Fibroblast of lung (primary cell): Measurements from ENCODE around the gene CEP97. TPM values are rescaled to one million over a fixed set of nuclear protein-coding genes. Genes with fewer than 3 reads are reported as not detected.

Source experiments
- DNase-seq, 2 donors: peaks; one replicate each; pipeline versions ENCODE4 v3.0.0 to v3.0.0-alpha.2; 2010; ENCODE audit warnings: low read depth in 2 of 2
- H2AFZ ChIP-seq: 2 replicates; pipeline ENCODE4 v1.5.1; 2012; ENCODE audit warnings: low read length, control low read depth, inconsistent platforms
- H3K27ac ChIP-seq: 2 replicates; pipeline ENCODE4 v1.5.1; 2011; ENCODE audit warnings: low read length, control low read depth; ENCODE audit not compliant: insufficient read depth
- H3K27me3 ChIP-seq: 2 replicates; pipeline ENCODE4 v1.5.1; 2011; ENCODE audit warnings: mild to moderate bottlenecking, low read length; ENCODE audit not compliant: control insufficient read depth, insufficient read depth
- H3K36me3 ChIP-seq: 2 replicates; pipeline ENCODE4 v1.5.1; 2011; ENCODE audit warnings: low read length; ENCODE audit not compliant: control insufficient read depth, insufficient read depth
- H3K4me1 ChIP-seq: 2 replicates; pipeline ENCODE4 v1.5.1; 2011; ENCODE audit warnings: low read length; ENCODE audit not compliant: control insufficient read depth, insufficient read depth; ENCODE audit errors: extremely low read depth
- H3K4me2 ChIP-seq: 2 replicates; pipeline ENCODE4 v1.5.1; 2011; ENCODE audit warnings: low read length, control low read depth; ENCODE audit not compliant: insufficient read depth; ENCODE audit errors: extremely low read depth
- H3K4me3 ChIP-seq, 4 experiments: fragments of 200-600 bp in 1 of 4; sonication (generic) in 1 of 4; replicated peaks in 1 of 4; 2 replicates each; pipeline ENCODE4 v1.5.1; 2011 to 2016; ENCODE audit warnings: low read length in 4 of 4, low read depth in 3 of 4, mild to moderate bottlenecking in 3 of 4, control low read depth in 2 of 4, inconsistent platforms in 1 of 4, mixed read lengths in 1 of 4; ENCODE audit not compliant: insufficient read depth in 1 of 4; ENCODE audit errors: control extremely low read depth in 1 of 4
- H3K79me2 ChIP-seq: 2 replicates; pipeline ENCODE4 v1.5.1; 2012; ENCODE audit warnings: mild to moderate bottlenecking, low read length, inconsistent platforms; ENCODE audit not compliant: control insufficient read depth, insufficient read depth
- H3K9ac ChIP-seq: 2 replicates; pipeline ENCODE4 v1.5.1; 2011; ENCODE audit warnings: mild to moderate bottlenecking, low read length, control low read depth; ENCODE audit not compliant: insufficient read depth
- H3K9me3 ChIP-seq: 2 replicates; pipeline ENCODE4 v1.5.1; 2012; ENCODE audit warnings: low read depth, low read length; ENCODE audit not compliant: control insufficient read depth, insufficient read depth
- H4K20me1 ChIP-seq: 2 replicates; pipeline ENCODE4 v1.5.1; 2011; ENCODE audit warnings: low read length; ENCODE audit not compliant: control insufficient read depth, insufficient read depth; ENCODE audit errors: extremely low read depth
- EZH2 ChIP-seq: IDR thresholded peaks from 2 replicates; pipeline ENCODE4 v1.5.1; 2012; ENCODE audit warnings: low read length, control low read depth, mild to moderate bottlenecking; ENCODE audit errors: missing control alignments
- polyA plus RNA-seq, 2 donors: library from polyadenylated mRNA; depleted of rRNA in 1 of 2; stranded (reverse) in 1 of 2; unstranded in 1 of 2; fragments of >200 nt; gene quantifications; 2 replicates each; pipeline ENCODE4 v1.2.1, GENCODE V29; 2011 to 2012; ENCODE audit warnings: missing spikeins in 1 of 2
- total RNA-seq: library from RNA; depleted of rRNA; stranded (reverse); fragments of >200 nt; gene quantifications from 2 replicates; pipeline ENCODE4 v1.2.1, GENCODE V29; 2014
- TF ChIP-seq, protein P1 (sequence below), 2 donors: IDR thresholded peaks in 1 of 2; conservative IDR thresholded peaks in 1 of 2; 1 replicate in 1 of 2; 2 replicates in 1 of 2; pipeline ENCODE4 v1.5.1; 2011 to 2012; ENCODE audit warnings: low read length in 2 of 2, control low read depth in 1 of 2, inconsistent platforms in 1 of 2, low read depth in 1 of 2, mild to moderate bottlenecking in 1 of 2

CEP97 gene
- total and polyA plus RNA-seq, 2 donors (not counting 1 experiment from before 2014, with no cell fraction given) = 2.0 to 10.1 TPM

DNA sequence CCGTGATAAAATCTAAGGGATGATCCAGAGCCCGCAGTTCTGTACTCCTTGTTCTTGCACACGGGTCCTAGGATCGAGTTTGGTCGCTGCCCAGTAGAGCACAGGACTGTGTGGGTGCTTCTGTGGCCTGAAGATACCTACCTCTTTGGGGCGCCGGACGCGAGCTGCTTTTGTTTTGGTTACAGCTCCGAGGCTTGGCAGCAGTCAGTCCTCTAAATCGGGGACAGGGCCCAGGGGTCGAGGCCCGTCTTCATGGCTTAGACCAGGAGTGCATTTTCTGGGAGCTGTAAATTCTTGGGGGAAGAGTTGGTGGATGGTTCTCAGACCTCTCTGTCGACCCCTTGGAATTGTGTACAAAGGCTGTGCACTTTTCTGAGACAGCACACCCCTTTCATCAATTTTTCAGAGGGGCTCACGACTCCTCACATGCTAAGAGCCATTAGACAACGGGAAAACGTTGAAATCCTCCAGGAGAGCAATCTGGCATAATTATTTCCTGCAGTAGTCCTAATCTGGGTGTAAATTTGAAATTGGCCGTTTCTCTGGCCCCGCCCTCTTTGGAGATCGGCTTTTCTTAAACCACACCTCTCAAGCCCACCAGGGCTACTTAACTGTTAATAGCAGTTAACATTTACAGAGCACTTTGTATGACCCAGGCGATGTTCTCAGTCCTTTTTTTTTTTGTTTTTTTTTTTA, 928 bp downstream of the CEP97 start:
- Histone ChIP-seq H3K4me3 (peak overlapping the region; percentile 80 to 98 (median 83)), H4K20me1 (no peaks in the 10 kb centered on the region), H2AFZ (peak overlapping the region; percentile 96), H3K9ac (peak overlapping the region; percentile 73), H3K27ac (peak overlapping the region; percentile 87), H3K36me3 (no peaks in the 10 kb centered on the region), H3K4me2 (peak overlapping the region; percentile 86), H3K9me3 (no peaks in the 10 kb centered on the region), H3K79me2 (peaks cover 19% of the 10 kb centered on the region), H3K27me3 (no peaks in the 10 kb centered on the region), H3K4me1 (no peaks in the 10 kb centered on the region)
- no peak for TF ChIP-seq EZH2
- TF ChIP-seq, protein P1, sequence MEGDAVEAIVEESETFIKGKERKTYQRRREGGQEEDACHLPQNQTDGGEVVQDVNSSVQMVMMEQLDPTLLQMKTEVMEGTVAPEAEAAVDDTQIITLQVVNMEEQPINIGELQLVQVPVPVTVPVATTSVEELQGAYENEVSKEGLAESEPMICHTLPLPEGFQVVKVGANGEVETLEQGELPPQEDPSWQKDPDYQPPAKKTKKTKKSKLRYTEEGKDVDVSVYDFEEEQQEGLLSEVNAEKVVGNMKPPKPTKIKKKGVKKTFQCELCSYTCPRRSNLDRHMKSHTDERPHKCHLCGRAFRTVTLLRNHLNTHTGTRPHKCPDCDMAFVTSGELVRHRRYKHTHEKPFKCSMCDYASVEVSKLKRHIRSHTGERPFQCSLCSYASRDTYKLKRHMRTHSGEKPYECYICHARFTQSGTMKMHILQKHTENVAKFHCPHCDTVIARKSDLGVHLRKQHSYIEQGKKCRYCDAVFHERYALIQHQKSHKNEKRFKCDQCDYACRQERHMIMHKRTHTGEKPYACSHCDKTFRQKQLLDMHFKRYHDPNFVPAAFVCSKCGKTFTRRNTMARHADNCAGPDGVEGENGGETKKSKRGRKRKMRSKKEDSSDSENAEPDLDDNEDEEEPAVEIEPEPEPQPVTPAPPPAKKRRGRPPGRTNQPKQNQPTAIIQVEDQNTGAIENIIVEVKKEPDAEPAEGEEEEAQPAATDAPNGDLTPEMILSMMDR (conservative IDR thresholded peaks at IDR 0.05 in 1 of 2, IDR thresholded peaks at IDR 0.05 in 1 of 2; ENCODE audit: low read depth in 1 of 2, low read length in 2 of 2) = no peak
- peak; percentile 18 to 36 for DNase-seq

DNA sequence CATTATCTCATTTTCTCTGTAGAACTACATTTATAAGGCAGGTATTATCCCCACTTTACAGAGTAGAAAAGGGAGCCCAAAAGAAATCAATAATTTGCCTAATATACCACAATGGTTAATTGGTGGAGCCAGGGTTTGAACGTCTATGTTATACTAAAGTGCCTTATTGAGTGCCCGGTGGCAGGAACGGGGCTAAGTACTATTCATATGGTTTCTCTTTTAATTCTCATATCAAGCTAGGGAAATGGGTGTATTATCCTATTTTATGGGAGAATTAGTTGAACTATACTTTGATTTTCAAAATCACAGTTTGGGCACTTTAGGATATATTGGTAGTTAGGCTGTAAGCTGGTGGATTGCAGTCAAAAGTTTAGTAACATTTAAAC, 1.5 kb downstream of the CEP97 start:
- H3K36me3 ChIP-seq = no peaks in the 10 kb centered on the region
- H3K9me3 ChIP-seq = no peaks in the 10 kb centered on the region
- H3K27me3 ChIP-seq = no peaks in the 10 kb centered on the region
- peak overlapping the region; percentile 80 to 98 (median 83) for H3K4me3 ChIP-seq
- H3K27ac ChIP-seq = peak overlapping the region; percentile 19
- no peak for DNase-seq
- no peaks in the 10 kb centered on the region for H3K4me1 ChIP-seq
- H3K9ac ChIP-seq = no peak overlapping the region
- peaks cover 19% of the 10 kb centered on the region for H3K79me2 ChIP-seq
- H2AFZ ChIP-seq = peak overlapping the region; percentile 48
- no peaks in the 10 kb centered on the region for H4K20me1 ChIP-seq
- H3K4me2 ChIP-seq = peak overlapping the region; percentile 86
- no peak for TF ChIP-seq EZH2
- TF ChIP-seq, protein P1 (conservative IDR thresholded peaks at IDR 0.05 in 1 of 2, IDR thresholded peaks at IDR 0.05 in 1 of 2; ENCODE audit: low read depth in 1 of 2, low read length in 2 of 2) = no peak

DNA sequence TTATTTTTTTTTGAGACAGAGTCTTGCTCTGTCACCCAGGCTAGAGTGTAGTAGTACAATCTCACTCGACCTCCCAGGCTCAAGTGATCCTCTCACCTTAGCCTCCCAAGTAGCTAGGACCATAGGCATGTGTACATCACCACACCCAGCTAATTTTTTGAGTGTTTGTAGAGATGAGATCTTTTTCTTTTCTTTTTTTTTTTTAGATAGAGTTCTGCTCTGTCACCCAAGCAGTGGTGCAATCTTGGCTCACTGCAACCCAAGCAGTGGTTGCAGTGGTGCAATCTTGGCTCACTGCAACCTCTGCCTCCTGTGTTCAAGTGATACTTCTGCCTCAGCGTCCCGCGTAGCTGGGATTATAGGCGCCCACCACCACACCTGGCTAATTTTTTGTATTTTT, 5.2 kb downstream of the CEP97 start:
- Histone ChIP-seq H3K4me1 (no peaks in the 10 kb centered on the region), H3K9ac (no peak overlapping the region), H3K27ac (no peak overlapping the region), H4K20me1 (no peaks in the 10 kb centered on the region), H3K4me2 (no peak overlapping the region), H3K4me3 (no peak overlapping the region), H3K27me3 (no peaks in the 10 kb centered on the region), H3K9me3 (no peaks in the 10 kb centered on the region), H3K79me2 (peaks cover 19% of the 10 kb centered on the region), H3K36me3 (peaks cover 7% of the 10 kb centered on the region), H2AFZ (no peak overlapping the region)
- TF ChIP-seq, protein P1 (conservative IDR thresholded peaks at IDR 0.05 in 1 of 2, IDR thresholded peaks at IDR 0.05 in 1 of 2; ENCODE audit: low read depth in 1 of 2, low read length in 2 of 2) = no peak
- TF ChIP-seq EZH2 = no peak
- no peak for DNase-seq
